Right kidney (tissue), 9 donors: Measurements from ENCODE around the gene MAP1LC3A.
"Not testable (repeated sequence)": the region's sequence is repeated elsewhere in the genome, so short reads cannot be mapped to it uniquely, and the experiment has no call there.

Source experiments
- DNase-seq: peaks from one replicate; pipeline ENCODE4 v3.0.0-alpha.2; 2016
- long read RNA-seq, 8 donors: transcript quantifications; one replicate each; lab custom pipeline, GENCODE V29; 2026

The MAP1LC3A gene
- long read RNA-seq, donor 1, transcript MAP1LC3A-201 (4 exons, 1,574 nt) = major isoform, 26 of 39 reads
- long read RNA-seq, donor 1, partial matches to known transcripts = 13 of 39 reads
- long read RNA-seq, donor 1, other reads (novel, unspliced or antisense) = 0 of 39 reads
- long read RNA-seq, donor 2, transcript MAP1LC3A-201 (4 exons, 1,574 nt) = major isoform, 18 of 19 reads
- long read RNA-seq, donor 2, partial matches to known transcripts = 0 of 19 reads
- long read RNA-seq, donor 2, other reads (novel, unspliced or antisense) = 0 of 19 reads
- long read RNA-seq, donor 3, transcript MAP1LC3A-201 (4 exons, 1,574 nt) = major isoform, 15 of 15 reads
- long read RNA-seq, donor 3, partial matches to known transcripts = 0 of 15 reads
- long read RNA-seq, donor 3, other reads (novel, unspliced or antisense) = 0 of 15 reads
- long read RNA-seq, donor 4, transcript MAP1LC3A-201 (4 exons, 1,574 nt) = major isoform, 22 of 22 reads
- long read RNA-seq, donor 4, partial matches to known transcripts = 0 of 22 reads
- long read RNA-seq, donor 4, other reads (novel, unspliced or antisense) = 0 of 22 reads
- long read RNA-seq, donor 5, transcript MAP1LC3A-201 (4 exons, 1,574 nt) = major isoform, 20 of 27 reads
- long read RNA-seq, donor 5, partial matches to known transcripts = 5 of 27 reads
- long read RNA-seq, donor 5, other reads (novel, unspliced or antisense) = 0 of 27 reads
- long read RNA-seq, donor 6, transcript MAP1LC3A-201 (4 exons, 1,574 nt) = major isoform, 24 of 37 reads
- long read RNA-seq, donor 6, partial matches to known transcripts = 11 of 37 reads
- long read RNA-seq, donor 6, other reads (novel, unspliced or antisense) = 0 of 37 reads
- long read RNA-seq, donor 7, transcript MAP1LC3A-201 (4 exons, 1,574 nt) = major isoform, 42 of 55 reads
- long read RNA-seq, donor 7, partial matches to known transcripts = 9 of 55 reads
- long read RNA-seq, donor 7, other reads (novel, unspliced or antisense) = 0 of 55 reads
- long read RNA-seq, donor 8, transcript MAP1LC3A-201 (4 exons, 1,574 nt) = major isoform, 26 of 34 reads
- long read RNA-seq, donor 8, partial matches to known transcripts = 5 of 34 reads
- long read RNA-seq, donor 8, other reads (novel, unspliced or antisense) = 0 of 34 reads

GRCh38 chr20:34558320-34559218 lies at the start of gene MAP1LC3A:
TSS of gene MAP1LC3A (plus strand) at chr20:34558718. CDS start at chr20:34558869, 151 bp downstream.
- peak; percentile 91 for DNase-seq

- no peak for DNase-seq
Measured at GRCh38 chr20:34510575-34510974, 47.9 kb upstream of the MAP1LC3A start.

DNA sequence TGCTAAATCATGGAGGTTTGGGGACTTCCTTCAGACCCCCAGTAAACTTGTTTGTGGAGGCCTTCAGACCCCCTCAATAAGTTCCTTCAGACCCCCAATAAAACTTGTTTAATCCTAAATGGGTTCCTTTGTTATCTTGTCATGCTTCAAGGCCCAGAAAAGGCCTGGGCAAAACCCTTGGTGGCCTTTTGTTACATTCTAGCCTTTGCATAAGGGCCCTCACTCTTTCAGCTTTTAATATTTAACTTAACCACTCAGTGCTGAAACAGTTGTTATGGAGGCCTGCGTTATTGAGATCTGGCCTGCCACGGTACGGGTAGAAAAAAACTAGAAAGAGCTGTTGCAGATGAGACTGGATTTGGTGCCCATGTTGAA lies 46.6 kb upstream of the MAP1LC3A start:
- DNase-seq = no peak

GRCh38 chr20:34512266-34512954 lies 46.1 kb upstream of the MAP1LC3A start:
- peak; percentile 23 for DNase-seq

DNA sequence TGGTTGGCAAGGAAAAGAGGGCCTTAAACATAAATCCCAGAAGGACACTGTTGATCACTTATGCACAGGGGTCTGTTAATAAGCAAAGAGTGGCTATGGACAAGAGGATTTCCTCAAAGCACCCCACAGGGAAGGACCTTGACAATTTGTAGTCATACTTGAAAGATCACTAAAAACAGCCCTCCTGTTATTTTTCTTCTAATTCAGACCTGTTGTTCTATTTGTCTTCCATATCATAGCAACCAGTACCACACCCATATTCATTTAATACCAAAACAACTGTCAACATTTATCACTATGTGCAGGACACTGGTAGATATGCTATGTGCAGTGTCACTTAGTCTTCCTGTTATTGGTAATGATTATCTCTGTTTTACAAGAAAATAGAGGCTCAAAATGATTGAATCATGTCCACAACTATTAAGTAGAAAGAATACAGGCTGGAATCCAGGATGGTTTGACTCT lies 45.5 kb upstream of the MAP1LC3A start:
- no peak for DNase-seq

- DNase-seq = not testable (repeated sequence)
Measured at GRCh38 chr20:34514034-34514433, 44.5 kb upstream of the MAP1LC3A start.

DNA sequence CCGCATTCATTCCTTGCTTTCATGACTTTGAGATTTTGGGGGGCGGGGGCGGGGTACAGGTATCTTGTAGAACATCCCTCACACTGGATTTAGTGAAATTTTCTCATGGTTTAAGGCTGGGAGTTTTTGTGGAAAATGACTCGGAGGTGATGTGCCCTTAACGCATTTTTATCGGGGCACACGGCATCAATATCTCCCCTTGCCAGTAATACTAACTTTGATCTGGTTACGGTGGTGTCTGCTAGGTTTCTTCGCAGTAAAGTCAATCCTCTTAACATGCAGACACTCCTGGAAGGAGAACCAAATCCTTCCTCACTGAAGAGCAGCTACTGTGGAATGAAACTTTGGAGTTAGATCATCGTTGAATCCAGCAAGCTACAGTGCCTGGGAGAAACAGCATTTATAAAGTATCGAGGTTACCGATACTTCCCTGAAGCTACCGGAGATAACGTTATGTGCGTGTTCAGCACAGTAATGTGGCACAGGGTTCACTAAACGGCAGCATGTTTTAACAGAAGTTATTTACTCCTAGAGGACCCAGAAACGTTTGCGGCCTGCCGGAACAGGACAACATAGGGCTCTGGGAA lies 43.5 kb upstream of the MAP1LC3A start:
- DNase-seq = no peak

GRCh38 chr20:34515484-34516246 lies 42.9 kb upstream of the MAP1LC3A start:
- DNase-seq = peak; percentile 74

GRCh38 chr20:34516247-34517113 lies 42.0 kb upstream of the MAP1LC3A start, which contains the start of gene DYNLRB1:
TSS of gene DYNLRB1 (plus strand) at chr20:34516422. CDS start at chr20:34516459, 37 bp downstream.
- peak; percentile 99 for DNase-seq

DNA sequence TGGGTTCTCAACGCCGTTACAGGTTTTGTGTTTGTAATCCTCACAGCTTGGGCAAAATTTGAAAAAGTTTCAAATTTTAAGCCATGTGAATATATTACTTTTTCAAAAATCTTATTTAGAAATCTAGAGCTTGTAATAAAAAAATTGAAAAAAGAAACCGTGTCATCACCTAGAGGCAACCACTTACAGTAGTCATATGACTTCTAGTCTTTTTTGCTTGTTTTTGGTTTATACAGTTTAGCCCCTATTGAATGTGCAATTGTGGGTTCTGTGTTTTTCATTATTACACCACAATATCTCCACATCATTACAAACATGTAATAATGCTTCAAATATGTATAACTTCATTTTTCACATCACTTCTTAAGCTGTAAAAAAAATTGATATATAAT lies 41.4 kb upstream of the MAP1LC3A start:
- no peak for DNase-seq

DNA sequence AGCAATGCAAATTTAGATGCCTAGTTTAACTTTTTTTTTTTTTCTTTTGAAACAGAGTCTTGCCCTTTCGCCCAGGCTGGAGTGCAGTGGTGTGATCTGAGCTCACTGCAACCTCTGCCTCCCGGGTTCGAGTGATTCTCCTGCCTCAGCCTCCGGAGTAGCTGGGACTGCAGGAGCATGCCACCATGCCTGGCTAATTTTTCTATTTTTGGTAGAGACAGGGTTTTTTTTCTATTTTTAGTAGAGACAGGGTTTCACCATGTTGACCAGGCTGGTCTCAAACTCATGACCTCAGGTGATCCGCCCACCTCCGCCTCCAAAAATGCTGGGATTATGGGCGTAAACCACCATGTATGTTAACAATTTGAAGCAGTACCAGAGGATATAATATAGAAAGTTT lies 39.7 kb upstream of the MAP1LC3A start:
- not testable (repeated sequence) for DNase-seq

DNA sequence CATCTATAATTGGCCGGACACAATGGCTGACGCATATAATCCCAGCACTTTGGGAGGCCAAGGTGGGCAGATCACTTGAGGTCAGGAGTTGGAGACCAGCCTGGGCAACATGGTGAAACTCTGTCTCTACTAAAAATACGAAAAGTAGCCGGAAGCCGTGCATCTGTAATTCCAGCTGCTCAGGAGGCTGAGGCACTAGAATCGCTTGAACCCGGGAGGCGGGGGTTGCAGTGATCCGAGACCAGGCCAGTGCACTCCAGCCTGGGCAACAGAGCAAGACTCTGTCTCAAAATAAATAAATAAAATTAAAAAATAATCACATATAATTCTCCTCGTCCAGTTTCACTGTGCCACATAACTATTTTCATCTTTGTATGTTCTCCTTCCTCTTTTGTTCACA lies 38.7 kb upstream of the MAP1LC3A start:
- not testable (repeated sequence) for DNase-seq

GRCh38 chr20:34522969-34523871 lies 35.3 kb upstream of the MAP1LC3A start:
- DNase-seq = no peak

GRCh38 chr20:34524426-34524825 lies 34.1 kb upstream of the MAP1LC3A start:
- DNase-seq = no peak

- no peak for DNase-seq
Measured at GRCh38 chr20:34525342-34525708, 33.2 kb upstream of the MAP1LC3A start.

DNA sequence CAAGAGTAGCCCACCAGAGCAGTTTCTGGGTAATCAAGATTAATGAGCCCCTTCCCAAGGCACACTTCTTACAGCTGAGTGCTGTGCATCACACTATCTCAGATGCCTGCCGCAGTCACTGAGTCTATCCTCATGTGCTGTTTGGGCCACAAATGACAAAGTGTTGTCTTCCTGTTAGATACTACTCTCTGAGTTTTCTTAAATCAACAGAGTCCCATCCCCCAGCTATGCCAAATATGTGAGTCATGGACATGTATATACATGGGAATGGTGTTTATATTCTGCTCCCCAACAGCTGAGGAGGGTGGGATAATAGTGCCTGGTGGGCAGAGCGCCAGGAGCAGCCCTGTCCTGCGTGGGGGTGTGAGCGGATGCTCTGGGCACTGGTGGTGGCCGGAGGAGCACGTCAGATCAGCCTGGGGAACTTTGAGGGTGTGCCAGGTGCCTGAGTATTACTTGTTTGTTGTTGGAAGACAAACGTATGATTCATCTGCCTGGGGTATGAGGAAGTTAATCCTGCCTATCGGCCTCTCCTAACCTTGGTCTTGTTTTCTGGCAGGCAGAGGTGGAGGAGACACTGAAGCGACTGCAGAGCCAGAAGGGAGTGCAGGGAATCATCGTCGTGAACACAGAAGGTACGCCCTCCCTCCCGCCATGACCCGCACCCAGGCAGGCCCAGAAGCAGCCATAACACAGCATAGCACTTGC lies 32.7 kb upstream of the MAP1LC3A start:
- DNase-seq = no peak

- DNase-seq = no peak
Measured at GRCh38 chr20:34526466-34526865, 32.1 kb upstream of the MAP1LC3A start.
